HepG2 (cell line): ENCODE measurements around the gene EPM2AIP1.

Experiments used
- JUND ChIP-seq: sonication (generic); formaldehyde crosslinking; IDR thresholded peaks from 2 replicates; pipeline ENCODE4 v1.8.0; 2022; ENCODE audit warnings: mild to moderate bottlenecking, missing genetic modification reagents
- MLX ChIP-seq: IDR thresholded peaks from 2 replicates; pipeline ENCODE4 v1.6.1; 2016
- SMARCE1 ChIP-seq: fragments of 450-650 bp; IDR thresholded peaks from 2 replicates; pipeline ENCODE4 v1.6.1; 2017; ENCODE audit warnings: borderline replicate concordance
- TF ChIP-seq, protein P1 (sequence below): sonication (generic); formaldehyde crosslinking; IDR thresholded peaks from 2 replicates; pipeline ENCODE4 v1.5.0; 2020; ENCODE audit warnings: mild to moderate bottlenecking, missing genetic modification reagents, moderate library complexity
- TF ChIP-seq, protein P2 (sequence below): sonication (generic); formaldehyde crosslinking; IDR thresholded peaks from 2 replicates; pipeline ENCODE4 v1.4.0; 2020; ENCODE audit warnings: missing genetic modification reagents

DNA sequence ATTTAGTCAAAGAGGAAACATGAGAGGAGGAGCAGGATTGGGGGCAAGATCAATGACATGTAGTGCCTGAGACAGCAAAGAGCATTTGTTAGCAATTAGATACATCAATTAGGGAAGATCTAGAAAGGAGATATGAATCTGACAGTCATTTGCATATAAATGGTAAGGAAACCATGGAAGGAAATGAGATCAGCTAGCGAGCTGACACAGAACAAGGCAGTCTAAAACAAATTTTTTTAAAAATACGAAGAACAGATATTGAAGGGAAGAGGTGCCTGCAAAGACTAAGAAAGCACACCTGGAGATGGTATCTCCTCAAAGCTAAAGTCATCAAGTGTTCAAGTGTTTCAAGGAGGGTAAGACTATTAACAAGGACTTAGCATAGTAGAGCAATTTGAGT, 4.6 kb downstream of the EPM2AIP1 start:
- no peak for TF ChIP-seq JUND (CRISPR knock-in tag)
- TF ChIP-seq, protein P1, sequence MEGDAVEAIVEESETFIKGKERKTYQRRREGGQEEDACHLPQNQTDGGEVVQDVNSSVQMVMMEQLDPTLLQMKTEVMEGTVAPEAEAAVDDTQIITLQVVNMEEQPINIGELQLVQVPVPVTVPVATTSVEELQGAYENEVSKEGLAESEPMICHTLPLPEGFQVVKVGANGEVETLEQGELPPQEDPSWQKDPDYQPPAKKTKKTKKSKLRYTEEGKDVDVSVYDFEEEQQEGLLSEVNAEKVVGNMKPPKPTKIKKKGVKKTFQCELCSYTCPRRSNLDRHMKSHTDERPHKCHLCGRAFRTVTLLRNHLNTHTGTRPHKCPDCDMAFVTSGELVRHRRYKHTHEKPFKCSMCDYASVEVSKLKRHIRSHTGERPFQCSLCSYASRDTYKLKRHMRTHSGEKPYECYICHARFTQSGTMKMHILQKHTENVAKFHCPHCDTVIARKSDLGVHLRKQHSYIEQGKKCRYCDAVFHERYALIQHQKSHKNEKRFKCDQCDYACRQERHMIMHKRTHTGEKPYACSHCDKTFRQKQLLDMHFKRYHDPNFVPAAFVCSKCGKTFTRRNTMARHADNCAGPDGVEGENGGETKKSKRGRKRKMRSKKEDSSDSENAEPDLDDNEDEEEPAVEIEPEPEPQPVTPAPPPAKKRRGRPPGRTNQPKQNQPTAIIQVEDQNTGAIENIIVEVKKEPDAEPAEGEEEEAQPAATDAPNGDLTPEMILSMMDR (CRISPR knock-in tag), result no peak
- TF ChIP-seq MLX (CRISPR knock-in tag), result no peak
- TF ChIP-seq, protein P2, sequence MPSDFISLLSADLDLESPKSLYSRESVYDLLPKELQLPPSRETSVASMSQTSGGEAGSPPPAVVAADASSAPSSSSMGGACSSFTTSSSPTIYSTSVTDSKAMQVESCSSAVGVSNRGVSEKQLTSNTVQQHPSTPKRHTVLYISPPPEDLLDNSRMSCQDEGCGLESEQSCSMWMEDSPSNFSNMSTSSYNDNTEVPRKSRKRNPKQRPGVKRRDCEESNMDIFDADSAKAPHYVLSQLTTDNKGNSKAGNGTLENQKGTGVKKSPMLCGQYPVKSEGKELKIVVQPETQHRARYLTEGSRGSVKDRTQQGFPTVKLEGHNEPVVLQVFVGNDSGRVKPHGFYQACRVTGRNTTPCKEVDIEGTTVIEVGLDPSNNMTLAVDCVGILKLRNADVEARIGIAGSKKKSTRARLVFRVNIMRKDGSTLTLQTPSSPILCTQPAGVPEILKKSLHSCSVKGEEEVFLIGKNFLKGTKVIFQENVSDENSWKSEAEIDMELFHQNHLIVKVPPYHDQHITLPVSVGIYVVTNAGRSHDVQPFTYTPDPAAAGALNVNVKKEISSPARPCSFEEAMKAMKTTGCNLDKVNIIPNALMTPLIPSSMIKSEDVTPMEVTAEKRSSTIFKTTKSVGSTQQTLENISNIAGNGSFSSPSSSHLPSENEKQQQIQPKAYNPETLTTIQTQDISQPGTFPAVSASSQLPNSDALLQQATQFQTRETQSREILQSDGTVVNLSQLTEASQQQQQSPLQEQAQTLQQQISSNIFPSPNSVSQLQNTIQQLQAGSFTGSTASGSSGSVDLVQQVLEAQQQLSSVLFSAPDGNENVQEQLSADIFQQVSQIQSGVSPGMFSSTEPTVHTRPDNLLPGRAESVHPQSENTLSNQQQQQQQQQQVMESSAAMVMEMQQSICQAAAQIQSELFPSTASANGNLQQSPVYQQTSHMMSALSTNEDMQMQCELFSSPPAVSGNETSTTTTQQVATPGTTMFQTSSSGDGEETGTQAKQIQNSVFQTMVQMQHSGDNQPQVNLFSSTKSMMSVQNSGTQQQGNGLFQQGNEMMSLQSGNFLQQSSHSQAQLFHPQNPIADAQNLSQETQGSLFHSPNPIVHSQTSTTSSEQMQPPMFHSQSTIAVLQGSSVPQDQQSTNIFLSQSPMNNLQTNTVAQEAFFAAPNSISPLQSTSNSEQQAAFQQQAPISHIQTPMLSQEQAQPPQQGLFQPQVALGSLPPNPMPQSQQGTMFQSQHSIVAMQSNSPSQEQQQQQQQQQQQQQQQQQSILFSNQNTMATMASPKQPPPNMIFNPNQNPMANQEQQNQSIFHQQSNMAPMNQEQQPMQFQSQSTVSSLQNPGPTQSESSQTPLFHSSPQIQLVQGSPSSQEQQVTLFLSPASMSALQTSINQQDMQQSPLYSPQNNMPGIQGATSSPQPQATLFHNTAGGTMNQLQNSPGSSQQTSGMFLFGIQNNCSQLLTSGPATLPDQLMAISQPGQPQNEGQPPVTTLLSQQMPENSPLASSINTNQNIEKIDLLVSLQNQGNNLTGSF (CRISPR knock-in tag), result no peak
- no peak for TF ChIP-seq SMARCE1
